Hematopoietic multipotent progenitor cell treated with erythropoietin and hydrocortisone succinate and interleukin-3 and kit ligand, for 6 days (in vitro differentiated cells): Measurements from ENCODE around the gene UBE2E2.

ENCODE experiments used
- DNase-seq: peaks from one replicate; pipeline ENCODE4 v3.0.0-alpha.2; 2015

UBE2E2 gene

GRCh38 chr3:23450051-23450450, 246.9 kb downstream of the UBE2E2 start:
- no peak for DNase-seq

- DNase-seq = no peak
Measured at GRCh38 chr3:23450806-23451205, 247.7 kb downstream of the UBE2E2 start.

GRCh38 chr3:23452408-23452807, 249.3 kb downstream of the UBE2E2 start:
- no peak for DNase-seq

- DNase-seq = peak; percentile 19
Measured at GRCh38 chr3:23455084-23455483, 252.0 kb downstream of the UBE2E2 start.

- DNase-seq = no peak
Measured at GRCh38 chr3:23455775-23456174, 252.6 kb downstream of the UBE2E2 start.

- no peak for DNase-seq
Measured at GRCh38 chr3:23457697-23458096, 254.6 kb downstream of the UBE2E2 start.

GRCh38 chr3:23459465-23459864, 256.3 kb downstream of the UBE2E2 start:
- no peak for DNase-seq

- DNase-seq = no peak
Measured at GRCh38 chr3:23459889-23460546, 256.9 kb downstream of the UBE2E2 start.

- no peak for DNase-seq
Measured at GRCh38 chr3:23461069-23461468, 257.9 kb downstream of the UBE2E2 start.

GRCh38 chr3:23463791-23464190, 260.7 kb downstream of the UBE2E2 start:
- DNase-seq = no peak

GRCh38 chr3:23465569-23465968, 262.4 kb downstream of the UBE2E2 start:
- no peak for DNase-seq

- no peak for DNase-seq
Measured at GRCh38 chr3:23468203-23468602, 265.1 kb downstream of the UBE2E2 start.

- peak; percentile 2 for DNase-seq
Measured at GRCh38 chr3:23474580-23475357, 271.6 kb downstream of the UBE2E2 start.

GRCh38 chr3:23475446-23475845, 272.3 kb downstream of the UBE2E2 start:
- DNase-seq = no peak

- DNase-seq = no peak
Measured at GRCh38 chr3:23479026-23479425, 275.9 kb downstream of the UBE2E2 start.

- DNase-seq = no peak
Measured at GRCh38 chr3:23479615-23480328, 276.6 kb downstream of the UBE2E2 start.

- no peak for DNase-seq
Measured at GRCh38 chr3:23480329-23480714, 277.2 kb downstream of the UBE2E2 start.

GRCh38 chr3:23481011-23481615, 278.0 kb downstream of the UBE2E2 start:
- DNase-seq = no peak

- no peak for DNase-seq
Measured at GRCh38 chr3:23481616-23482278, 278.6 kb downstream of the UBE2E2 start.

GRCh38 chr3:23484386-23484785, 281.3 kb downstream of the UBE2E2 start:
- no peak for DNase-seq

- DNase-seq = no peak
Measured at GRCh38 chr3:23485922-23486321, 282.8 kb downstream of the UBE2E2 start.

GRCh38 chr3:23487015-23487414, 283.9 kb downstream of the UBE2E2 start:
- no peak for DNase-seq

- no peak for DNase-seq
Measured at GRCh38 chr3:23488618-23489017, 285.5 kb downstream of the UBE2E2 start.
